Thyroid gland (tissue), 4 donors: ENCODE measurements around the gene OBP2B.

Source experiments
- POLR2A ChIP-seq, 2 donors: fragments of 450-650 bp; IDR thresholded peaks; one replicate each; pipeline ENCODE4 v1.6.1; 2017; ENCODE audit warnings: antibody characterized with exemption in 2 of 2, mild to moderate bottlenecking in 2 of 2, moderate library complexity in 1 of 2
- TF ChIP-seq, protein P1 (sequence below), 6 experiments: fragments of 200-600 bp in 3 of 6; fragments of 450-650 bp in 3 of 6; sonication (generic) in 3 of 6; IDR thresholded peaks; one replicate each; pipeline ENCODE4 v1.5.1; 2016 to 2019; ENCODE audit warnings: antibody characterized with exemption in 6 of 6, mild to moderate bottlenecking in 2 of 6, inconsistent platforms in 1 of 6, moderate library complexity in 1 of 6

DNA sequence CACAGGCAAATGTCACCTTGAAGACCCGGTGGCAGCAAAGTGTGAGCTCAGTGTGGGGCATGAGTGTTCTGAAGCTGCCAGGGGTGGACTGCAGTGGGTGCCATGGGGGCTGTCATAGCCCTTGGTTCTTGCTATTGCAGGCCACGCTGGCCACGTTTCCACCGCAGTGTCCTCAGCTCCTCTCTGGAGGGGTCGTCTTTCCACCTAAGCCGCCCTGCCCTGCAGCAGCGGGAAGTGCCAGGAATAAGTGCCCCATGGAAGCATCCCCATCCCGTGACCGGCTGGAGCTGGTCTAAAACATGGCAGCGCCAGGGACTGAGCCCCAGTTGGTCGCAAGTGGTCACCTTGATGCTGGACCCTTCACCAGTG, 6.9 kb downstream of the OBP2B start:
- TF ChIP-seq, protein P1, sequence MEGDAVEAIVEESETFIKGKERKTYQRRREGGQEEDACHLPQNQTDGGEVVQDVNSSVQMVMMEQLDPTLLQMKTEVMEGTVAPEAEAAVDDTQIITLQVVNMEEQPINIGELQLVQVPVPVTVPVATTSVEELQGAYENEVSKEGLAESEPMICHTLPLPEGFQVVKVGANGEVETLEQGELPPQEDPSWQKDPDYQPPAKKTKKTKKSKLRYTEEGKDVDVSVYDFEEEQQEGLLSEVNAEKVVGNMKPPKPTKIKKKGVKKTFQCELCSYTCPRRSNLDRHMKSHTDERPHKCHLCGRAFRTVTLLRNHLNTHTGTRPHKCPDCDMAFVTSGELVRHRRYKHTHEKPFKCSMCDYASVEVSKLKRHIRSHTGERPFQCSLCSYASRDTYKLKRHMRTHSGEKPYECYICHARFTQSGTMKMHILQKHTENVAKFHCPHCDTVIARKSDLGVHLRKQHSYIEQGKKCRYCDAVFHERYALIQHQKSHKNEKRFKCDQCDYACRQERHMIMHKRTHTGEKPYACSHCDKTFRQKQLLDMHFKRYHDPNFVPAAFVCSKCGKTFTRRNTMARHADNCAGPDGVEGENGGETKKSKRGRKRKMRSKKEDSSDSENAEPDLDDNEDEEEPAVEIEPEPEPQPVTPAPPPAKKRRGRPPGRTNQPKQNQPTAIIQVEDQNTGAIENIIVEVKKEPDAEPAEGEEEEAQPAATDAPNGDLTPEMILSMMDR (IDR thresholded peaks at IDR 0.05) = no peak
- no peak for TF ChIP-seq POLR2A (IDR thresholded peaks at IDR 0.05)
